ENCODE data around the gene NCK2.

NCK2 gene

DNA sequence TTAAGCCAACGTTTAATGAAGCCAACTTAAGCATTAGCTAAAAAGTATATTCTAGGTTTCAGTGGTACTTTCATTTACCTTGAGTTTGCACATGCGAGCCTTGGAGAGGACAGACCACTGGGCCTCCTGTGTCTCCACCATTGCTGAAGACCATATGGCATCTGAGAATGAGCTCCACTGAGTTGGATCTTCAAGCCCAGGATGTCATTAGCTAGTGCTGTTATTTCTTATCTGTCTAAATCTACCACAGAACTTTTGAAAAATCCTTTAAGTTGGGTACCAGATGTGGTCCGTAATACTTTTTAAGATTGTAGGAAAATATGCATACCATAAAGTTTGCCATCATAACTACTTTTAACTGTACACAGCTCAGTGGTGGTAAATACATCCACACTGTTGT, 161.8 kb downstream of the NCK2 start:
- Histone ChIP-seq H2AFZ (ENCODE audit: low read length) (no peak overlapping the region), H3K27ac (replicated peaks; ENCODE audit: low read length) (no peak overlapping the region), H3K9ac (ENCODE audit: low read depth, low read length, poor library complexity) (no peak overlapping the region), H2BK12ac (ENCODE audit: low read length) (no peak overlapping the region), H4K91ac (ENCODE audit: low read depth, low read length, poor library complexity) (no peak overlapping the region), H3K4ac (ENCODE audit: low read length) (no peak overlapping the region), H3K18ac (ENCODE audit: low read length) (no peak overlapping the region), H2BK5ac (ENCODE audit: low read length) (no peak overlapping the region), H3K4me1 (ENCODE audit: control insufficient read depth in 2 of 2, insufficient read depth in 1 of 2, low read depth in 1 of 2, low read length in 2 of 2) (no peaks in the 10 kb centered on the region), H2AK5ac (ENCODE audit: low read depth, low read length) (no peak overlapping the region), H3K36me3 (replicated peaks in 1 of 2; ENCODE audit: control insufficient read depth in 2 of 2, insufficient read depth in 2 of 2, low read length in 2 of 2) (no peaks in the 10 kb centered on the region), H3K9me3 (replicated peaks in 1 of 2; ENCODE audit: control insufficient read depth in 2 of 2, insufficient read depth in 1 of 2, low read depth in 1 of 2, low read length in 2 of 2) (no peaks in the 10 kb centered on the region), H2BK15ac (ENCODE audit: low read length) (no peak overlapping the region), H3K23ac (ENCODE audit: low read depth, low read length, poor library complexity) (no peak overlapping the region), H2BK120ac (ENCODE audit: low read depth, low read length) (no peak overlapping the region), H3K14ac (ENCODE audit: low read length) (no peak overlapping the region), H3K4me2 (ENCODE audit: insufficient read depth, low read length, poor library complexity, severe bottlenecking) (no peak overlapping the region), H3K79me1 (ENCODE audit: low read depth, low read length) (no peaks in the 10 kb centered on the region), H4K8ac (ENCODE audit: low read depth, low read length) (no peak overlapping the region), H3K4me3 (ENCODE audit: low read length in 2 of 2) (no peak overlapping the region), H3K27me3 (ENCODE audit: control insufficient read depth in 3 of 3, insufficient read depth in 3 of 3, low read depth in 1 of 3, low read length in 3 of 3) (no peaks in the 10 kb centered on the region)
- no peak for DNase-seq (ENCODE audit: low spot score)
- WGBS, 2 donors (ENCODE audit: extremely low coverage in 2 of 2, insufficient read length in 2 of 2, insufficient replicate concordance in 1 of 2) = no CpG with 5 or more reads among the region's 3 CpGs

GRCh38 chr2:105907184-105907583, 162.5 kb downstream of the NCK2 start:
- no peaks in the 10 kb centered on the region for H3K27me3 ChIP-seq (ENCODE audit: control insufficient read depth in 3 of 3, insufficient read depth in 3 of 3, low read depth in 1 of 3, low read length in 3 of 3)
- H3K4me1 ChIP-seq (ENCODE audit: control insufficient read depth in 2 of 2, insufficient read depth in 1 of 2, low read depth in 1 of 2, low read length in 2 of 2) = no peaks in the 10 kb centered on the region
- WGBS, 2 donors (ENCODE audit: extremely low coverage in 2 of 2, insufficient read length in 2 of 2, insufficient replicate concordance in 1 of 2) = no CpG with 5 or more reads among the region's 4 CpGs
- H4K8ac ChIP-seq (ENCODE audit: low read depth, low read length) = no peak overlapping the region
- no peak overlapping the region for H3K27ac ChIP-seq (replicated peaks; ENCODE audit: low read length)
- H3K4me2 ChIP-seq (ENCODE audit: insufficient read depth, low read length, poor library complexity, severe bottlenecking) = no peak overlapping the region
- H3K4ac ChIP-seq (ENCODE audit: low read length) = no peak overlapping the region
- no peak overlapping the region for H2AK5ac ChIP-seq (ENCODE audit: low read depth, low read length)
- no peak overlapping the region for H2BK15ac ChIP-seq (ENCODE audit: low read length)
- H3K18ac ChIP-seq (ENCODE audit: low read length) = no peak overlapping the region
- H3K36me3 ChIP-seq (replicated peaks in 1 of 2; ENCODE audit: control insufficient read depth in 2 of 2, insufficient read depth in 2 of 2, low read length in 2 of 2) = no peaks in the 10 kb centered on the region
- H2BK5ac ChIP-seq (ENCODE audit: low read length) = no peak overlapping the region
- no peak overlapping the region for H2BK12ac ChIP-seq (ENCODE audit: low read length)
- H3K23ac ChIP-seq (ENCODE audit: low read depth, low read length, poor library complexity) = no peak overlapping the region
- H3K4me3 ChIP-seq (ENCODE audit: low read length in 2 of 2) = no peak overlapping the region
- no peaks in the 10 kb centered on the region for H3K9me3 ChIP-seq (replicated peaks in 1 of 2; ENCODE audit: control insufficient read depth in 2 of 2, insufficient read depth in 1 of 2, low read depth in 1 of 2, low read length in 2 of 2)
- no peak overlapping the region for H2BK120ac ChIP-seq (ENCODE audit: low read depth, low read length)
- no peak overlapping the region for H2AFZ ChIP-seq (ENCODE audit: low read length)
- no peak overlapping the region for H4K91ac ChIP-seq (ENCODE audit: low read depth, low read length, poor library complexity)
- DNase-seq (ENCODE audit: low spot score) = no peak
- H3K79me1 ChIP-seq (ENCODE audit: low read depth, low read length) = no peaks in the 10 kb centered on the region
- no peak overlapping the region for H3K14ac ChIP-seq (ENCODE audit: low read length)
- no peak overlapping the region for H3K9ac ChIP-seq (ENCODE audit: low read depth, low read length, poor library complexity)

DNA sequence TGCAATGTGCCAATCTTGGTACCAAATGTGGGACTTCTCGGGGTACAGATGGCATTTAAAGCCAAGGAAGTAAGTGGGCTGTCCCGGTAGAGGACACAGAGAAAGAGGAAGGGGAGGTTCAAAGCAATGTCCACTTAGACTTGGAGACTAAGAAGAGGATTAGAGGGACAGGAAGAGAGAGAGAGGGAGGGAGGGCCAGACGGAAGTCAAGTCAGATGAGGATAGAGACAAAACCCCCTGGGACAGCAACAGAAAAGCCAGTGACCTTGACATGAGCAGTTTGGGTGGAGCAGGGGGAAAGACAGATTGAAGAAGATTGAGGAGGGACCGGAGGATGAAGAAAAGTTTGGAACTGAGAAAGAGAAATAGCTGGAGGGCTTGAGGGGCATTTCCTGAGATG, 164.5 kb downstream of the NCK2 start:
- DNase-seq (ENCODE audit: low spot score) = no peak
- Histone ChIP-seq H3K27me3 (ENCODE audit: control insufficient read depth in 3 of 3, insufficient read depth in 3 of 3, low read depth in 1 of 3, low read length in 3 of 3) (no peaks in the 10 kb centered on the region), H2AK5ac (ENCODE audit: low read depth, low read length) (no peak overlapping the region), H3K4ac (ENCODE audit: low read length) (no peak overlapping the region), H2BK15ac (ENCODE audit: low read length) (no peak overlapping the region), H3K27ac (replicated peaks; ENCODE audit: low read length) (no peak overlapping the region), H3K4me1 (ENCODE audit: control insufficient read depth in 2 of 2, insufficient read depth in 1 of 2, low read depth in 1 of 2, low read length in 2 of 2) (no peaks in the 10 kb centered on the region), H3K14ac (ENCODE audit: low read length) (no peak overlapping the region), H3K9ac (ENCODE audit: low read depth, low read length, poor library complexity) (no peak overlapping the region), H3K4me2 (ENCODE audit: insufficient read depth, low read length, poor library complexity, severe bottlenecking) (no peak overlapping the region), H3K23ac (ENCODE audit: low read depth, low read length, poor library complexity) (no peak overlapping the region), H2BK5ac (ENCODE audit: low read length) (no peak overlapping the region), H2BK12ac (ENCODE audit: low read length) (no peak overlapping the region), H3K36me3 (replicated peaks in 1 of 2; ENCODE audit: control insufficient read depth in 2 of 2, insufficient read depth in 2 of 2, low read length in 2 of 2) (no peaks in the 10 kb centered on the region), H4K8ac (ENCODE audit: low read depth, low read length) (no peak overlapping the region), H3K4me3 (ENCODE audit: low read length in 2 of 2) (no peak overlapping the region), H2AFZ (ENCODE audit: low read length) (no peak overlapping the region), H3K18ac (ENCODE audit: low read length) (no peak overlapping the region), H2BK120ac (ENCODE audit: low read depth, low read length) (no peak overlapping the region), H4K91ac (ENCODE audit: low read depth, low read length, poor library complexity) (no peak overlapping the region), H3K79me1 (ENCODE audit: low read depth, low read length) (no peaks in the 10 kb centered on the region), H3K9me3 (replicated peaks in 1 of 2; ENCODE audit: control insufficient read depth in 2 of 2, insufficient read depth in 1 of 2, low read depth in 1 of 2, low read length in 2 of 2) (no peaks in the 10 kb centered on the region)
- no CpG with 5 or more reads among the region's 4 CpGs for WGBS, 2 donors (ENCODE audit: extremely low coverage in 2 of 2, insufficient read length in 2 of 2, insufficient replicate concordance in 1 of 2)

GRCh38 chr2:105910497-105911238, 166.0 kb downstream of the NCK2 start:
- Histone ChIP-seq H3K23ac (ENCODE audit: low read depth, low read length, poor library complexity) (no peak overlapping the region), H2AK5ac (ENCODE audit: low read depth, low read length) (no peak overlapping the region), H3K14ac (ENCODE audit: low read length) (no peak overlapping the region), H3K9me3 (replicated peaks in 1 of 2; ENCODE audit: control insufficient read depth in 2 of 2, insufficient read depth in 1 of 2, low read depth in 1 of 2, low read length in 2 of 2) (peaks cover 0 to 9% of the 10 kb centered on the region in 2 donors), H3K27ac (replicated peaks; ENCODE audit: low read length) (no peak overlapping the region), H3K79me1 (ENCODE audit: low read depth, low read length) (no peaks in the 10 kb centered on the region), H4K91ac (ENCODE audit: low read depth, low read length, poor library complexity) (no peak overlapping the region), H3K18ac (ENCODE audit: low read length) (no peak overlapping the region), H3K4me3 (ENCODE audit: low read length in 2 of 2) (no peak overlapping the region), H4K8ac (ENCODE audit: low read depth, low read length) (no peak overlapping the region), H3K4me2 (ENCODE audit: insufficient read depth, low read length, poor library complexity, severe bottlenecking) (no peak overlapping the region), H2BK12ac (ENCODE audit: low read length) (no peak overlapping the region), H3K36me3 (replicated peaks in 1 of 2; ENCODE audit: control insufficient read depth in 2 of 2, insufficient read depth in 2 of 2, low read length in 2 of 2) (no peaks in the 10 kb centered on the region), H2BK15ac (ENCODE audit: low read length) (no peak overlapping the region), H2BK120ac (ENCODE audit: low read depth, low read length) (no peak overlapping the region), H3K4me1 (ENCODE audit: control insufficient read depth in 2 of 2, insufficient read depth in 1 of 2, low read depth in 1 of 2, low read length in 2 of 2) (no peaks in the 10 kb centered on the region), H3K4ac (ENCODE audit: low read length) (no peak overlapping the region), H3K9ac (ENCODE audit: low read depth, low read length, poor library complexity) (no peak overlapping the region), H3K27me3 (ENCODE audit: control insufficient read depth in 3 of 3, insufficient read depth in 3 of 3, low read depth in 1 of 3, low read length in 3 of 3) (no peaks in the 10 kb centered on the region), H2BK5ac (ENCODE audit: low read length) (no peak overlapping the region), H2AFZ (ENCODE audit: low read length) (no peak overlapping the region)
- no CpG with 5 or more reads among the region's 13 CpGs for WGBS, 2 donors (ENCODE audit: extremely low coverage in 2 of 2, insufficient read length in 2 of 2, insufficient replicate concordance in 1 of 2)
- DNase-seq (ENCODE audit: low spot score) = no peak
